Mesenteric fat pad (tissue), 1 donor: ENCODE measurements around the gene RECQL5. TPM values are rescaled to one million over a fixed set of nuclear protein-coding genes. Genes with fewer than 3 reads are reported as not detected.

Experiments used
- DNase-seq: peaks from one replicate; pipeline ENCODE4 v3.0.0-alpha.2; 2020; ENCODE audit warnings: low spot score
- long read RNA-seq: library from polyadenylated mRNA; unstranded; transcript quantifications from one replicate; pipeline ENCODE4 v2.0.0, GENCODE V29; 2020
- total RNA-seq: library from RNA; stranded (reverse); fragmentation: NEBNext Ultra II Directional; extraction: Animal tissue kit (Norgen Biotek cat#: 25700); gene quantifications from one replicate; pipeline ENCODE4 v1.2.1, GENCODE V29; 2021
- donor health status: DM: yes; HTN: yes; CAD: no.

RECQL5 gene
- total RNA-seq = 12.7 TPM
- long read RNA-seq, partial matches to known transcripts = 6 of 15 reads
- long read RNA-seq, other reads (novel, unspliced or antisense) = 7 of 15 reads

GRCh38 chr17:75666959-75667790, at the start of gene RECQL5, which contains the start of gene SAP30BP:
Gene RECQL5, minus strand, starts transcription at chr17:75667154. Its CDS starts 597 bp downstream, at chr17:75666557.
Gene SAP30BP, plus strand, starts transcription at chr17:75667338. Its CDS starts 35 bp downstream, at chr17:75667373.
- DNase-seq = peak; percentile 100

GRCh38 chr17:75712446-75712845, 45.5 kb upstream of the RECQL5 start:
- DNase-seq = no peak

GRCh38 chr17:75707079-75707571, 40.2 kb upstream of the RECQL5 start:
- DNase-seq = no peak

GRCh38 chr17:75706042-75706728, 39.2 kb upstream of the RECQL5 start:
- no peak for DNase-seq

- no peak for DNase-seq
Observed at GRCh38 chr17:75704963-75705875, 38.3 kb upstream of the RECQL5 start.

- no peak for DNase-seq
Observed at GRCh38 chr17:75703591-75703990, 36.6 kb upstream of the RECQL5 start.

- DNase-seq = no peak
Observed at GRCh38 chr17:75703191-75703590, 36.2 kb upstream of the RECQL5 start.

- DNase-seq = no peak
Observed at GRCh38 chr17:75701288-75701687, 34.3 kb upstream of the RECQL5 start.

- no peak for DNase-seq
Observed at GRCh38 chr17:75698659-75699058, 31.7 kb upstream of the RECQL5 start.

- no peak for DNase-seq
Observed at GRCh38 chr17:75697651-75698291, 30.8 kb upstream of the RECQL5 start.

GRCh38 chr17:75695830-75696271, 28.9 kb upstream of the RECQL5 start:
- DNase-seq = no peak

GRCh38 chr17:75695141-75695829, 28.3 kb upstream of the RECQL5 start:
- DNase-seq = no peak

GRCh38 chr17:75694536-75694935, 27.6 kb upstream of the RECQL5 start:
- DNase-seq = no peak

- no peak for DNase-seq
Observed at GRCh38 chr17:75693500-75694481, 26.8 kb upstream of the RECQL5 start.

- no peak for DNase-seq
Observed at GRCh38 chr17:75692976-75693375, 26.0 kb upstream of the RECQL5 start.

- no peak for DNase-seq
Observed at GRCh38 chr17:75691801-75692626, 25.1 kb upstream of the RECQL5 start.

GRCh38 chr17:75691371-75691791, 24.4 kb upstream of the RECQL5 start:
- DNase-seq = no peak

- DNase-seq = no peak
Observed at GRCh38 chr17:75689441-75689873, 22.5 kb upstream of the RECQL5 start.
